IMR-90 (cell line): ENCODE data around the gene STOX2. TPM values are rescaled to one million over a fixed set of nuclear protein-coding genes. Genes with fewer than 3 reads are reported as not detected.

ENCODE experiments used
- ATAC-seq: fragments of 200-7000 bp; cut with Tn5 transposase; 2 replicates; pipeline ENCODE4 v1.9.1; 2020; ENCODE audit warnings: low read depth, mild to moderate bottlenecking, moderate library complexity
- BruUV-seq: library from RNA; stranded (reverse); fragments of 400-500 nt; replicated peaks from 2 replicates; lab custom pipeline; 2021; lab: Mats Ljungman, UMichigan
- CTCF ChIA-PET: fragments of 300-600 bp; formaldehyde crosslinking; extraction: SDS; loops from one replicate; lab custom pipeline; 2021; ENCODE audit warnings: antibody characterized with exemption; lab: Yijun Ruan, JAX
- POLR2A ChIA-PET: fragments of 300-600 bp; sonication (Branson Sonifier 250); formaldehyde crosslinking; loops from one replicate; lab custom pipeline; 2022; ENCODE audit warnings: antibody characterized with exemption; ENCODE audit not compliant: unreplicated experiment; lab: Charles Lee
- DNase-seq: peaks from one replicate; pipeline ENCODE4 v3.0.0; 2013
- H2AFZ ChIP-seq: replicated peaks from 2 replicates; pipeline ENCODE3; 2013; ENCODE audit warnings: low read length, mild to moderate bottlenecking; ENCODE audit not compliant: poor library complexity
- H2AK5ac ChIP-seq: 2 replicates; pipeline ENCODE4 v1.6.1; 2013; ENCODE audit warnings: low read depth, low read length, inconsistent platforms
- H2AK9ac ChIP-seq: replicated peaks from 2 replicates; pipeline ENCODE3; 2013; ENCODE audit warnings: mild to moderate bottlenecking, low read depth, low read length, moderate library complexity; ENCODE audit not compliant: poor library complexity
- H2BK120ac ChIP-seq: 2 replicates; pipeline ENCODE4 v1.6.1; 2013; ENCODE audit warnings: low read depth, low read length, inconsistent platforms
- H2BK15ac ChIP-seq: 3 replicates; pipeline ENCODE4 v1.6.1; 2013; ENCODE audit warnings: low read depth, low read length, inconsistent platforms
- H2BK20ac ChIP-seq: 2 replicates; pipeline ENCODE4 v1.6.1; 2013; ENCODE audit warnings: low read depth, mild to moderate bottlenecking, inconsistent platforms, low read length, moderate library complexity
- H2BK5ac ChIP-seq: 2 replicates; pipeline ENCODE4 v1.6.1; 2013; ENCODE audit warnings: mild to moderate bottlenecking, low read depth, low read length, inconsistent platforms; ENCODE audit not compliant: poor library complexity, severe bottlenecking
- H3K14ac ChIP-seq: replicated peaks from 2 replicates; pipeline ENCODE4 v1.6.1; 2013; ENCODE audit warnings: low read depth, low read length, inconsistent platforms
- H3K18ac ChIP-seq: 2 replicates; pipeline ENCODE4 v1.6.1; 2013; ENCODE audit warnings: low read depth, low read length, control low read depth
- H3K23ac ChIP-seq: 2 replicates; pipeline ENCODE4 v1.6.1; 2013; ENCODE audit warnings: low read depth, low read length, inconsistent platforms
- H3K27ac ChIP-seq: 2 replicates; pipeline ENCODE4 v1.5.1; 2013; ENCODE audit warnings: mild to moderate bottlenecking, control low read depth, low read length; ENCODE audit not compliant: insufficient read depth
- H3K27me3 ChIP-seq: 2 replicates; pipeline ENCODE4 v1.6.1; 2013; ENCODE audit warnings: low read length; ENCODE audit not compliant: control insufficient read depth, insufficient read depth
- H3K36me3 ChIP-seq: 2 replicates; pipeline ENCODE4 v1.6.1; 2013; ENCODE audit warnings: low read length, mixed read lengths; ENCODE audit not compliant: control insufficient read depth, insufficient read depth
- H3K4ac ChIP-seq: 2 replicates; pipeline ENCODE4 v1.6.1; 2013; ENCODE audit warnings: low read depth, low read length, inconsistent platforms
- H3K4me1 ChIP-seq: 2 replicates; pipeline ENCODE4 v1.6.1; 2013; ENCODE audit warnings: low read length, mixed read lengths; ENCODE audit not compliant: control insufficient read depth, insufficient read depth
- H3K4me2 ChIP-seq: 2 replicates; pipeline ENCODE4 v1.6.1; 2013; ENCODE audit warnings: low read depth, mild to moderate bottlenecking, control low read depth, low read length, moderate library complexity
- H3K4me3 ChIP-seq: 2 replicates; pipeline ENCODE4 v1.5.1; 2013; ENCODE audit warnings: low read depth, mild to moderate bottlenecking, control low read depth, low read length, moderate library complexity; ENCODE audit not compliant: insufficient read depth
- H3K56ac ChIP-seq: 2 replicates; pipeline ENCODE4 v1.6.1; 2013; ENCODE audit warnings: low read length, inconsistent platforms; ENCODE audit not compliant: insufficient read depth; ENCODE audit errors: extremely low read depth
- H3K79me1 ChIP-seq, 2 experiments: 2 replicates each; pipeline ENCODE4 v1.6.1; 2013; ENCODE audit warnings: low read length in 2 of 2, inconsistent platforms in 1 of 2, low read depth in 1 of 2
- H3K9ac ChIP-seq: 2 replicates; pipeline ENCODE4 v1.6.1; 2013; ENCODE audit warnings: low read depth, low read length, control low read depth
- H3K9me1 ChIP-seq: 2 replicates; pipeline ENCODE4 v1.6.1; 2013; ENCODE audit warnings: low read length, inconsistent platforms; ENCODE audit not compliant: insufficient read depth
- H3K9me3 ChIP-seq: 2 replicates; pipeline ENCODE4 v1.6.1; 2013; ENCODE audit warnings: low read length; ENCODE audit not compliant: control insufficient read depth, insufficient read depth
- H4K20me1 ChIP-seq: 2 replicates; pipeline ENCODE4 v1.6.1; 2013; ENCODE audit warnings: low read length, inconsistent platforms; ENCODE audit not compliant: insufficient read depth
- H4K5ac ChIP-seq: 2 replicates; pipeline ENCODE4 v1.6.1; 2013; ENCODE audit warnings: mild to moderate bottlenecking, low read depth, low read length, control low read depth
- H4K8ac ChIP-seq, 2 experiments: 2 replicates each; pipeline ENCODE4 v1.6.1; 2013; ENCODE audit warnings: low read depth in 2 of 2, low read length in 2 of 2, control low read depth in 1 of 2, inconsistent platforms in 1 of 2
- H4K91ac ChIP-seq: 2 replicates; pipeline ENCODE4 v1.6.1; 2013; ENCODE audit warnings: low read depth, low read length, inconsistent platforms; ENCODE audit not compliant: insufficient read depth
- BHLHE40 ChIP-seq: fragments of 150-350 bp; IDR thresholded peaks from 2 replicates; pipeline ENCODE4 v1.6.1; 2016; ENCODE audit warnings: mild to moderate bottlenecking, low read depth, low read length
- CEBPB ChIP-seq: IDR thresholded peaks from 2 replicates; pipeline ENCODE4 v1.6.1; 2012; ENCODE audit warnings: low read depth, low read length, improper control_type of control experiment
- CHD1 ChIP-seq: IDR thresholded peaks from 2 replicates; pipeline ENCODE4 v1.6.1; 2012; ENCODE audit warnings: low read depth, low read length, improper control_type of control experiment
- CTCF ChIP-seq: conservative IDR thresholded peaks from 2 replicates; pipeline ENCODE4 v1.5.1; 2012; ENCODE audit warnings: mild to moderate bottlenecking, low read depth, low read length, improper control_type of control experiment
- ELK1 ChIP-seq: fragments of 150-350 bp; IDR thresholded peaks from 2 replicates; pipeline ENCODE4 v1.6.1; 2016; ENCODE audit warnings: low read depth, mild to moderate bottlenecking, low read length, moderate library complexity, borderline replicate concordance
- FOS ChIP-seq: fragments of 150-350 bp; IDR thresholded peaks from 2 replicates; pipeline ENCODE4 v1.6.1; 2016; ENCODE audit warnings: low read depth, low read length
- MAFK ChIP-seq: IDR thresholded peaks from 2 replicates; pipeline ENCODE4 v1.6.1; 2012; ENCODE audit warnings: low read depth, low read length, improper control_type of control experiment
- MAZ ChIP-seq: IDR thresholded peaks from 2 replicates; pipeline ENCODE4 v1.6.1; 2012; ENCODE audit warnings: low read depth, mild to moderate bottlenecking, low read length, improper control_type of control experiment, moderate library complexity, borderline replicate concordance
- MXI1 ChIP-seq: IDR thresholded peaks from 2 replicates; pipeline ENCODE4 v1.6.1; 2012; ENCODE audit warnings: low read depth, mild to moderate bottlenecking, low read length, moderate library complexity, borderline replicate concordance
- NFE2L2 ChIP-seq: fragments of 150-350 bp; IDR thresholded peaks from 2 replicates; pipeline ENCODE4 v1.6.1; 2016; ENCODE audit warnings: low read depth, mild to moderate bottlenecking, low read length
- POLR2A ChIP-seq: IDR thresholded peaks from 2 replicates; pipeline ENCODE4 v1.6.1; 2012; ENCODE audit warnings: mild to moderate bottlenecking, low read depth, low read length
- RAD21 ChIP-seq: IDR thresholded peaks from 2 replicates; pipeline ENCODE4 v1.6.1; 2012; ENCODE audit warnings: low read length, improper control_type of control experiment
- RCOR1 ChIP-seq: IDR thresholded peaks from 2 replicates; pipeline ENCODE4 v1.6.1; 2012; ENCODE audit warnings: mild to moderate bottlenecking, low read length, improper control_type of control experiment; ENCODE audit not compliant: insufficient replicate concordance
- RFX5 ChIP-seq: IDR thresholded peaks from 2 replicates; pipeline ENCODE4 v1.8.0; 2012; ENCODE audit warnings: low read depth, mild to moderate bottlenecking, low read length, moderate library complexity
- SMC3 ChIP-seq: fragments of 150-350 bp; IDR thresholded peaks from 2 replicates; pipeline ENCODE4 v1.6.1; 2016; ENCODE audit warnings: low read depth, mild to moderate bottlenecking, antibody characterized with exemption, low read length, moderate library complexity
- USF2 ChIP-seq: fragments of 150-350 bp; IDR thresholded peaks from 2 replicates; pipeline ENCODE4 v1.6.1; 2017; ENCODE audit warnings: mild to moderate bottlenecking, antibody characterized with exemption, low read length, low read depth
- WGBS, 2 experiments: methylation state at CpG; one replicate each; pipeline versions ENCODE4 v1.1.5 to v1.1.7; 2013; ENCODE audit warnings: missing lambda C conversion rate in 2 of 2; ENCODE audit not compliant: insufficient read length in 1 of 2; ENCODE audit errors: extremely low coverage in 2 of 2; 5-methylcytosine and 5-hydroxymethylcytosine counted together
- dilution Hi-C: fragments of 300-500 bp; cut with HindIII; formaldehyde crosslinking; loops from one replicate; pipeline ENCODE4 v1.14.3; 2018; ENCODE audit warnings: low sequenced_read_pairs; ENCODE audit not compliant: unreplicated experiment
- in situ Hi-C: fragments of 300-500 bp; cut with MboI; formaldehyde crosslinking; loops from 3 replicates; pipeline ENCODE4 v1.14.3; 2019; ENCODE audit warnings: low sequenced_read_pairs, inconsistent platforms, mixed read lengths
- intact Hi-C: fragments of 100-400 bp; cut with micrococcal nuclease; formaldehyde crosslinking; loops from 2 replicates; pipeline ENCODE4 v1.10.0; 2022
- polyA plus RNA-seq, 3 experiments: library from polyadenylated mRNA; depleted of rRNA; stranded (reverse); fragments of >200 nt; gene quantifications; 2 replicates each; pipeline ENCODE4 v1.2.3, GENCODE V29; 2012; ENCODE audit warnings: low replicate concordance in 1 of 3
- total RNA-seq: library from RNA; depleted of rRNA; stranded (reverse); fragments of >200 nt; gene quantifications from 2 replicates; pipeline ENCODE4 v1.2.3, GENCODE V29; 2012

Gene STOX2
- total and polyA plus RNA-seq, 2 of the 4 experiments (the other 2 are of a cell fraction) = 1.1 to 5.4 TPM

GRCh38 chr4:184061582-184061981 lies 156.5 kb downstream of the STOX2 start:
- in situ Hi-C loops = no loop called here
- Histone ChIP-seq H4K20me1 (no peaks in the 10 kb centered on the region), H4K91ac (no peak overlapping the region), H2AK5ac (no peak overlapping the region), H3K36me3 (no peaks in the 10 kb centered on the region), H3K4me3 (no peak overlapping the region), H2BK120ac (no peak overlapping the region), H3K27ac (no peak overlapping the region), H2AFZ (no peak overlapping the region), H4K5ac (no peak overlapping the region), H2BK20ac (no peak overlapping the region), H3K4me2 (no peak overlapping the region), H2BK15ac (no peak overlapping the region), H4K8ac (no peak overlapping the region), H3K9me3 (no peaks in the 10 kb centered on the region), H3K79me1 (no peaks in the 10 kb centered on the region), H3K4ac (no peak overlapping the region), H2AK9ac (no peak overlapping the region), H3K18ac (no peak overlapping the region), H3K14ac (no peak overlapping the region), H3K9ac (no peak overlapping the region), H3K27me3 (peaks cover 4% of the 10 kb centered on the region), H3K56ac (no peak overlapping the region), H2BK5ac (no peak overlapping the region), H3K4me1 (no peaks in the 10 kb centered on the region), H3K23ac (no peak overlapping the region), H3K9me1 (no peaks in the 10 kb centered on the region)
- no CpG with 5 or more reads among the region's 7 CpGs for WGBS, 2 experiments
- intact Hi-C loops = no loop called here
- dilution Hi-C loops = no loop called here
- BruUV-seq = no TSS peak
- DNase-seq = no peak
- POLR2A ChIA-PET = no interaction called here
- TF ChIP-seq CEBPB (no peak), NFE2L2 (no peak), SMC3 (no peak), USF2 (no peak), FOS (no peak), MXI1 (no peak), ELK1 (no peak), MAFK (no peak), MAZ (no peak), RFX5 (no peak), POLR2A (no peak), RAD21 (no peak), RCOR1 (no peak), CHD1 (no peak), BHLHE40 (no peak), CTCF (no peak)
- CTCF ChIA-PET = no interaction called here
- no peak for ATAC-seq
